Neural cell (in vitro differentiated cells): ENCODE measurements around the gene TMEM86A. TPM values are rescaled to one million over a fixed set of nuclear protein-coding genes. Genes with fewer than 3 reads are reported as not detected.

Source experiments
- H2AFZ ChIP-seq: fragments of 200-600, 300-800 bp; sonication (generic), shearing (Covaris generic); 2 replicates; pipeline ENCODE4 v1.6.0; 2014; ENCODE audit warnings: low read depth, mild to moderate bottlenecking, antibody characterized with exemption, low read length, moderate library complexity
- H3F3A ChIP-seq: fragments of 200-600 bp; shearing (Covaris generic); 2 replicates; pipeline ENCODE4 v1.6.1; 2016; ENCODE audit warnings: mild to moderate bottlenecking, moderate library complexity, mixed read lengths, antibody characterized with exemption, low read length; ENCODE audit not compliant: insufficient read depth, poor library complexity, severe bottlenecking
- H3K27ac ChIP-seq: fragments of 200-600, 300-800 bp; sonication (generic), shearing (Covaris generic); 2 replicates; pipeline ENCODE4 v1.5.1; 2014; ENCODE audit warnings: mild to moderate bottlenecking, low read length, moderate library complexity
- H3K27me3 ChIP-seq: fragments of 300-800, 200-600 bp; sonication (generic), shearing (Covaris generic); 2 replicates; pipeline ENCODE4 v1.6.0; 2014; ENCODE audit warnings: mild to moderate bottlenecking, low read depth, low read length, moderate library complexity; ENCODE audit not compliant: insufficient read depth
- H3K36me3 ChIP-seq: fragments of 300-800, 200-600 bp; sonication (generic), shearing (Covaris generic); 2 replicates; pipeline ENCODE4 v1.5.1; 2014; ENCODE audit warnings: mild to moderate bottlenecking, antibody characterized with exemption, low read length, moderate library complexity; ENCODE audit not compliant: insufficient read depth
- H3K4me2 ChIP-seq: fragments of 300-800, 200-600 bp; sonication (generic), shearing (Covaris generic); 2 replicates; pipeline ENCODE4 v1.6.0; 2014; ENCODE audit warnings: mild to moderate bottlenecking, low read length
- H3K4me3 ChIP-seq: fragments of 300-800, 200-600 bp; sonication (generic), shearing (Covaris generic); 2 replicates; pipeline ENCODE4 v1.5.1; 2014; ENCODE audit warnings: mild to moderate bottlenecking, low read length, moderate library complexity
- H3K79me2 ChIP-seq: fragments of 200-600 bp; shearing (Covaris generic); replicated peaks from 2 replicates; pipeline ENCODE4 v1.6.0; 2014; ENCODE audit warnings: mild to moderate bottlenecking, low read length, moderate library complexity; ENCODE audit not compliant: insufficient read depth
- H3K9ac ChIP-seq: fragments of 300-800, 200-600 bp; sonication (generic), shearing (Covaris generic); 2 replicates; pipeline ENCODE4 v1.6.1; 2016; ENCODE audit warnings: mild to moderate bottlenecking, low read length, mixed read lengths
- H3K9me2 ChIP-seq: fragments of 200-600 bp; shearing (Covaris generic); 2 replicates; pipeline ENCODE4 v1.6.1; 2016; ENCODE audit warnings: mild to moderate bottlenecking, low read length, mixed read lengths; ENCODE audit not compliant: insufficient read depth
- H3K9me3 ChIP-seq: fragments of 200-600, 300-800 bp; sonication (generic), shearing (Covaris generic); 2 replicates; pipeline ENCODE4 v1.6.1; 2016; ENCODE audit warnings: mild to moderate bottlenecking, mixed run types, low read length, moderate library complexity, mixed read lengths
- H4K20me1 ChIP-seq: fragments of 200-600 bp; shearing (Covaris generic); 2 replicates; pipeline ENCODE4 v1.6.1; 2016; ENCODE audit warnings: mild to moderate bottlenecking, mixed run types; ENCODE audit not compliant: insufficient read depth
- CTCF ChIP-seq: fragments of 450-650 bp; IDR thresholded peaks from 2 replicates; pipeline ENCODE4 v1.5.1; 2014; ENCODE audit warnings: antibody characterized with exemption, mild to moderate bottlenecking, moderate library complexity; ENCODE audit not compliant: poor library complexity, severe bottlenecking
- EP300 ChIP-seq: fragments of 450-650 bp; conservative IDR thresholded peaks from 2 replicates; pipeline ENCODE4 v1.6.1; 2014; ENCODE audit warnings: antibody characterized with exemption, mild to moderate bottlenecking, moderate library complexity; ENCODE audit not compliant: poor library complexity, severe bottlenecking
- EZH2 ChIP-seq: fragments of 200-600, 300-800 bp; shearing (Covaris generic), sonication (generic); IDR thresholded peaks from 2 replicates; pipeline ENCODE4 v1.6.1; 2014; ENCODE audit warnings: antibody characterized with exemption, low read length, borderline replicate concordance, mild to moderate bottlenecking; ENCODE audit not compliant: insufficient read depth, poor library complexity, severe bottlenecking
- MXI1 ChIP-seq: fragments of 450-650 bp; conservative IDR thresholded peaks from 2 replicates; pipeline ENCODE4 v1.6.1; 2014; ENCODE audit warnings: antibody characterized with exemption, mild to moderate bottlenecking; ENCODE audit not compliant: poor library complexity, severe bottlenecking
- POLR2AphosphoS5 ChIP-seq: IDR thresholded peaks from 2 replicates; pipeline ENCODE4 v1.6.1; 2012
- RAD21 ChIP-seq: fragments of 450-650 bp; conservative IDR thresholded peaks from 2 replicates; pipeline ENCODE4 v1.6.1; 2014; ENCODE audit warnings: antibody characterized with exemption, mild to moderate bottlenecking, moderate library complexity
- REST ChIP-seq: IDR thresholded peaks from 2 replicates; pipeline ENCODE4 v1.6.1; 2012; ENCODE audit warnings: borderline replicate concordance
- SMC3 ChIP-seq: fragments of 450-650 bp; conservative IDR thresholded peaks from 2 replicates; pipeline ENCODE4 v1.6.1; 2014; ENCODE audit warnings: antibody characterized with exemption, mild to moderate bottlenecking, moderate library complexity; ENCODE audit not compliant: poor library complexity
- TAF1 ChIP-seq: IDR thresholded peaks from 2 replicates; pipeline ENCODE4 v1.6.1; 2012; ENCODE audit warnings: low read depth
- polyA plus RNA-seq: library from polyadenylated mRNA; depleted of rRNA; stranded (reverse); fragments of >200 nt; gene quantifications from 2 replicates; pipeline ENCODE4 v1.2.3, GENCODE V29; 2014

TMEM86A gene
- polyA plus RNA-seq, 1 donor from 2014 or later = 3.3 TPM

DNA sequence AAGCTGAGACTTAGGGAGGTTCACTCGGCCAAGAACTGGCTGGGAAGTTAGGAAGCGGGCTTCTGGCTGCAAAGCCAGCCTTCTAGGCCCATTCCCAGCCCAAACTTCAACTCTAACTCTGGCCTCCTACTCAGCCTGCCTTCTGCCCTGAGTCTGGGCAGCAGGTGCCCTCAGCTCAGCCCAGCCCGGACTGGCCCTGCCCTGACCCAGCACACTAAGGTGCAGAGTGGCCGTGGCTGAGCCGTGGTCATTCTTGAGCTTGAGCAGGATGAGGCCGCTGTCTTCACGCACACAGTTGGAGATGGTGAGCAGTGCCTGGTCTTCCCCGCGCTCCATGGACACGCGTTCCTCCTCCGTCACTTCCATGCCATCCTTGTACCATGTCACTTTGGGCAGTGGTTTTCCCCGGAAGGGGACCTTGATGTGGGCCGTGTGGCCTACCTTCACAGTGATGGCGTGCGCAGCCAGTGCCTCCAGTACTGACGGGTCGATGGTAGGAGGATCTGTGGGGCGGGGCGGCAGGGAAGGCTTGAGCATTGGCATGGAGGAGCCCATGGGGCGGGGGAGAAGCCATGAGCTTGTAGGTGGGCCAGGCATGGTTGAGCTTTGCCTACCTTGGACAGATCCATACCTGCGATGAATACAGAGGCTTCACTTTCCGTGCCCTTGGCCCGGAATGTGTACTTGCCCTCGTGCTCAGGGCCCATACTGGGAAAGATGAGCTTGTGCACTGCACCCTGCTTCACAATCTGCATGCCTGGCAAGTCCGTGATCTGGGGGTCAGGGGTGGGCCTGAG, 15.3 kb downstream of the TMEM86A start:
- H3K4me2 ChIP-seq = no peak overlapping the region
- TF ChIP-seq EP300 = no peak
- no peak for TF ChIP-seq CTCF
- TF ChIP-seq TAF1 = no peak
- no peak for TF ChIP-seq MXI1
- TF ChIP-seq RAD21 = no peak
- no peak for TF ChIP-seq EZH2
- TF ChIP-seq SMC3 = no peak
- TF ChIP-seq POLR2AphosphoS5 = no peak
- TF ChIP-seq REST = no peak
- no peaks in the 10 kb centered on the region for H3K9me2 ChIP-seq
- H3K27ac ChIP-seq = no peak overlapping the region
- H3K9me3 ChIP-seq = no peaks in the 10 kb centered on the region
- no peaks in the 10 kb centered on the region for H3F3A ChIP-seq
- H3K36me3 ChIP-seq = no peaks in the 10 kb centered on the region
- H3K9ac ChIP-seq = no peak overlapping the region
- no peaks in the 10 kb centered on the region for H3K79me2 ChIP-seq
- H2AFZ ChIP-seq = no peak overlapping the region
- no peaks in the 10 kb centered on the region for H4K20me1 ChIP-seq
- H3K27me3 ChIP-seq = no peaks in the 10 kb centered on the region
- no peak overlapping the region for H3K4me3 ChIP-seq

GRCh38 chr11:18714443-18714780, 15.8 kb downstream of the TMEM86A start:
- no peaks in the 10 kb centered on the region for H3K9me3 ChIP-seq
- no peaks in the 10 kb centered on the region for H3K36me3 ChIP-seq
- no peaks in the 10 kb centered on the region for H3K9me2 ChIP-seq
- no peak overlapping the region for H2AFZ ChIP-seq
- no peak overlapping the region for H3K4me3 ChIP-seq
- no peaks in the 10 kb centered on the region for H3F3A ChIP-seq
- H3K9ac ChIP-seq = no peak overlapping the region
- no peaks in the 10 kb centered on the region for H4K20me1 ChIP-seq
- no peaks in the 10 kb centered on the region for H3K79me2 ChIP-seq
- no peak overlapping the region for H3K27ac ChIP-seq
- H3K27me3 ChIP-seq = no peaks in the 10 kb centered on the region
- no peak overlapping the region for H3K4me2 ChIP-seq
- TF ChIP-seq POLR2AphosphoS5 (no peak), EZH2 (no peak), CTCF (no peak), REST (no peak), MXI1 (no peak), RAD21 (no peak), SMC3 (no peak), TAF1 (no peak), EP300 (no peak)
